Effector memory CD8-positive, alpha-beta T cell (primary cell): Measurements from ENCODE around the gene KRTAP5-3.
A peak's percentile ranks its signal among the peaks of the same experiment; 100 is the strongest.
"Not testable (repeated sequence)": the region's sequence is repeated elsewhere in the genome, so short reads cannot be mapped to it uniquely, and the experiment has no call there.

Source experiments
- ATAC-seq: fragments of 150-1000 bp; cut with Tn5 transposase; replicated peaks from 2 replicates; pipeline ENCODE4 v1.10.0; 2021; ENCODE audit warnings: mild to moderate bottlenecking, moderate library complexity
- DNase-seq, 3 experiments: peaks; one replicate each; pipeline ENCODE4 v3.0.0; 2021
- H3K27ac Mint-ChIP-seq, 2 donors: one replicate each; pipeline ENCODE4 v1.8.0; 2022; ENCODE audit warnings: mild to moderate bottlenecking in 2 of 2, mixed read lengths in 2 of 2, moderate library complexity in 2 of 2
- H3K27me3 Mint-ChIP-seq, 2 donors: one replicate each; pipeline ENCODE4 v1.8.0; 2022; ENCODE audit warnings: mixed read lengths in 2 of 2
- H3K36me3 Mint-ChIP-seq: one replicate; pipeline ENCODE4 v1.8.0; 2022; ENCODE audit warnings: mild to moderate bottlenecking, moderate library complexity, mixed read lengths; ENCODE audit not compliant: insufficient read depth
- H3K4me1 Mint-ChIP-seq, 2 donors: one replicate each; pipeline ENCODE4 v1.8.0; 2022; ENCODE audit warnings: low read depth in 2 of 2, mixed read lengths in 2 of 2
- H3K4me3 Mint-ChIP-seq, 2 donors: one replicate each; pipeline ENCODE4 v1.8.0; 2022; ENCODE audit warnings: mild to moderate bottlenecking in 2 of 2, mixed read lengths in 2 of 2, moderate library complexity in 2 of 2
- H3K9me3 Mint-ChIP-seq, 2 donors: one replicate each; pipeline ENCODE4 v1.8.0; 2022; ENCODE audit warnings: mixed read lengths in 2 of 2

Gene KRTAP5-3

DNA sequence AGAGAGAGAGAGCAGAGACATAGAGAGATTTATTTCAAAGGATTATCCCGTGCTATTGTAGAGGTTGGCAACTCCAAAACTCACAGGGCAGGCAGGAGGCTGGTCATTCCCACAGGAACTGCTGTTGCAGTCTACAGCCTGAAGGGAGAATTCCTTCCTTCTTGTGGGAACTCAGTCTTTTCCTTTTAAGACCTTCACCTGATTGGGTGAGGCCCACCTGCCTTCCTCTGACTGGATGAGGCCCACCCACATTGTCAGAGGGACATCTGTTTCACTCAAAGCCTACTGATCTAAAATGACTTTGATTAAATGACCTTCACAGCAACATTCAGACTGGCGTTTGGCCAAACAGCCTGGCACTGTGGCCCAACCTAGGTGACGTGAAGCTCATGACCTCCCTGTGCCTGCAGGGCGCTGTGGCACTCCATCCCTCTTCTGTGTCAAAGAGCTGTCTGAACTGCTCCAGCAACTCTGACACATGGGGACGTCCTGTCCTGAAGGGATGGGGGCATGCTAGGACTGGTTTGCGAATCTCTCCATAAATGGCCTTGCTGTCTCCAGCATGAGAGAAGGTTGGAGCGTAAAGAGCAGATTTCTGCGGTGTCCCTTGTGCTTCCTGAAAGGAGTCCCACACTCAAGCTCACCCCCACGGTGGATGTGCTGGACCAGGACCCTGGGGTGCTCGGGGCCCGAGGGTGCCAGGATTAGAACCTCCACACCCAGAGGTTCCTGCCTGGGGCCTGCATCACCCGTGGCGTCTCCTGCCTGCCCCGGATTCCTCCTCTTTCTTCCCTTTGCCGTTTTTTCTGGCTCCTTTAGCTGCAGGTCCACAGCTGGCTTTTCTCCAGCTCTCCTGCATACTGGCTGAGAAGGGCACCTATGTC is 42.0 kb upstream of the KRTAP5-3 start:
- Mint-ChIP-seq H3K4me3 (no peak overlapping the region), H3K27me3 (peaks cover 14 to 62% of the 10 kb centered on the region in 2 donors), H3K36me3 (peaks cover 3% of the 10 kb centered on the region), H3K9me3 (no peaks in the 10 kb centered on the region), H3K4me1 (peaks cover 0 to 2% of the 10 kb centered on the region in 2 donors), H3K27ac (no peak overlapping the region)
- no peak for DNase-seq
- ATAC-seq: no peak

DNA sequence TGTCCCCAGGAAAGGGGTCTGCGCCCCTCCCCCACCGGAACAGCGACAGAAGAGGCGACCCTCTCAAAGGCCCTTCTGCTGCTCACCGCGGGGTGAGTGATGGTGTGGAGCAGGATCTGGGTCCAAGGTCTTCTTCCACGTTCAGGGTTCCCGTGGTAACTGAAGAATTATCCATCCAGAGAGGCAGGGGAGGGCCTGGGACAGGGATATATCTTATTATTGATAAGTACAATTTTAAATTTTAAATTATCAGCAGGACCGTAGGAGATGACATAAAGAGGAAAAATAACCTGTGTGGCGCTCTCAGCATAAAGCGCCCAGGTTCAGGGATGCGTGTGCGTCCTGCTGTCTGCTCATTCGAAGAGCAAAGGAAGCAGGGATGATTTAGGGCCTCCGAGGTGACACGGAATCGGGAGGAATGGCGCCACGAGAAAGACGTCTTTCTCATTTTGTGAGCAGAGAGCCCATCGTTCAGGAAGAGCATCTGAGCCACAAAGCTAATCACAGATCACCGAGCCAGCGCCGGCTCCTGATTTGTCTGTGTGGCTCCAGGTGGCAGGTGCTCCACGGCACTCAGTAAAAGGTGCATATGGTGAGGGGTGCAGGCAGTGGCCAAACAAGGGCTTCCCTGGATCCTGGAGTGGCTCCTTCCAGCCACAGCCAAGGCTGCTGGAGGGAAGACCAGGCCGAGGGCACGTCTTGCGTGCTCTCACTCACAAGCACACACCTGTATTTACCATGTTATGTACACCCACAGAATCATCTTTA is 40.6 kb upstream of the KRTAP5-3 start:
- Mint-ChIP-seq H3K4me3 (no peak overlapping the region), H3K4me1 (peaks cover 0 to 2% of the 10 kb centered on the region in 2 donors), H3K9me3 (no peaks in the 10 kb centered on the region), H3K27me3 (peaks cover 16 to 62% of the 10 kb centered on the region in 2 donors), H3K36me3 (peaks cover 3% of the 10 kb centered on the region), H3K27ac (no peak overlapping the region)
- ATAC-seq: no peak
- DNase-seq: no peak

DNA sequence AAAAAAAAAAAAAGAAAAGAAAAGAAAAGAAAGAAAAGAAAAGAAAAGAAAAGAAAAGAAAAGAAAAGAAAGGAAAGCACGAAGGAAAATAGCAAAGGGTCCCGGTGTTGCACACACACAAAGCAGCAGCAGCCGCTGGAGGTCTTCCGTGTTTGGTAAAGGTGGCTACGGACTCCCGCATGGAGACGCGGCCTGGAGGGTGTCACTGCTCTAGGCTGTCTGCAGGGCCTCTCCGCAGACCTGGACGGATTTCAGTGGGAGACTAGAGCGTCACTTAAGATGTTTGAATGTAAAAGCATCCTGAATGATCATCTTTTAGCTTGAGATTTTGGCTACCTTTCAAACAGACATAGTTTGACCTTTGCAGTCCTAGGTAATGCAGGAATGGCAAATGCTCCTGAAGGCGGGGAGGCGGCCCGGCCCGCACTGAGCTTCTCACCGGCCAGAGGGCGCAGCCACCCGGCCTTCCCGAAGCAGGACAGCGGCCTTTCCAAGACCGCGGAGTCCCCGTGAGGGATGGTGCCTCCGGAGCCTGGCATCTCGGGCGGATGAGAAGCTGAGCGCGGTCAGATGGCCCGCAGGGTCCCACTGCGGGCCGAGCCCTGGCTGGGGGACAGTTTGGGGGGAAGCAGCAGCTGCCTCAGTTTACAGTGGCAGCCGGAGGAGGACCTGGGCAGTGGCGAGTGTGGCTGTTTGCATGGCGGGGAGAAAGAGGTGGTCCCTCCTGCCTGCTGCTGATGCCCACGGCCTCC is 39.8 kb upstream of the KRTAP5-3 start:
- H3K36me3 Mint-ChIP-seq: peaks cover 3% of the 10 kb centered on the region
- peaks cover 0 to 2% of the 10 kb centered on the region in 2 donors for H3K4me1 Mint-ChIP-seq
- no peak overlapping the region for H3K27ac Mint-ChIP-seq

DNA sequence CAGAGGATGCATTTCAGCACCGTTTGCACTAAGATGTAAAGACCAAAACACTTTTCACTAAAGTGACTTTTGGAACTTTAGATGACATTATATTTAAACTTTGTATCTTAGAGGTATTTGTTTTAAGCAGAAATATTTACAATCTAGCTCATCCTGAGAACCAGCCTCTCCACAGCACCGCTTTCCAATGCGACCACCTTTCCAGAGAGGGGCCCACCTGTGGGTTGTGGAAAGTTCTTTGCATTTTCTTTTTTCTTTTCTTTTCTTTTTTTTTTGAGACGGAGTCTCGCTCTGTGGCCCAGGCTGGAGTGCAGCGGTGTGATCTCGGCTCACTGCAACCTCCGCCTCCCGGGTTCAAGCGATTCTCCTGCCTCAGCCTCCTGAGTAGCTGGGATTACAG is 38.3 kb upstream of the KRTAP5-3 start:
- H3K4me3 Mint-ChIP-seq, H3K27ac Mint-ChIP-seq, H3K36me3 Mint-ChIP-seq, DNase-seq, H3K9me3 Mint-ChIP-seq, H3K4me1 Mint-ChIP-seq, ATAC-seq: not testable (repeated sequence)
- H3K27me3 Mint-ChIP-seq: peaks cover 14 to 68% of the 10 kb centered on the region in 2 donors

More for the DNA sequence above, 39.8 kb upstream of the KRTAP5-3 start:
- Mint-ChIP-seq H3K27me3 (peaks cover 14 to 65% of the 10 kb centered on the region in 2 donors), H3K4me3 (no peak overlapping the region), H3K9me3 (no peaks in the 10 kb centered on the region)
- ATAC-seq: no peak
- DNase-seq: no peak

DNA sequence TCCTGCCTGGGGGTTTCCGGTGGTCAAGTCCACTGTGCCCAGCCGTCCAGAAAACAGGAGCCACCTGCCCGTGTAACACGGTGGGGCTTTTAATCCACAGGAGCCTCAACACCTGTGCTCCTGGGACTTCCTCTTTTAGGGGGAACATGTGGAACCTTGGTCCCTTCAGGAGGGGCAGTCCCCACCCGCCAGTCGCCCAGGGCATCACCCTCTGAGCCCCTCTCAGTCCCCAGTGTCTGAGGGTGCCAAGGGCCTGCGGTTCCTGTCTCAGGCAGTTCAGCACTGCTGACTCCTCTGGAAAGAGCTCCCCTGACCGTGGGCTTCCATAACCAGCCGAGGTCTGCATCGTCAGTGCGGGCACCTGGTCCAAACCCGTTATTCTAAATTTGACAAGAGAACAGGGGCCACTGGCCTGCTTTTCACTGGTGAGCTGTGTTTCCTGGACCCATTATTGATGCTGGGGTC is 37.1 kb upstream of the KRTAP5-3 start:
- DNase-seq (no peak), ATAC-seq (no peak)
- Mint-ChIP-seq H3K27me3 (peaks cover 23 to 71% of the 10 kb centered on the region in 2 donors), H3K9me3 (no peaks in the 10 kb centered on the region), H3K36me3 (peaks cover 3% of the 10 kb centered on the region), H3K4me1 (no peaks in the 10 kb centered on the region), H3K27ac (no peak overlapping the region), H3K4me3 (no peak overlapping the region)

DNA sequence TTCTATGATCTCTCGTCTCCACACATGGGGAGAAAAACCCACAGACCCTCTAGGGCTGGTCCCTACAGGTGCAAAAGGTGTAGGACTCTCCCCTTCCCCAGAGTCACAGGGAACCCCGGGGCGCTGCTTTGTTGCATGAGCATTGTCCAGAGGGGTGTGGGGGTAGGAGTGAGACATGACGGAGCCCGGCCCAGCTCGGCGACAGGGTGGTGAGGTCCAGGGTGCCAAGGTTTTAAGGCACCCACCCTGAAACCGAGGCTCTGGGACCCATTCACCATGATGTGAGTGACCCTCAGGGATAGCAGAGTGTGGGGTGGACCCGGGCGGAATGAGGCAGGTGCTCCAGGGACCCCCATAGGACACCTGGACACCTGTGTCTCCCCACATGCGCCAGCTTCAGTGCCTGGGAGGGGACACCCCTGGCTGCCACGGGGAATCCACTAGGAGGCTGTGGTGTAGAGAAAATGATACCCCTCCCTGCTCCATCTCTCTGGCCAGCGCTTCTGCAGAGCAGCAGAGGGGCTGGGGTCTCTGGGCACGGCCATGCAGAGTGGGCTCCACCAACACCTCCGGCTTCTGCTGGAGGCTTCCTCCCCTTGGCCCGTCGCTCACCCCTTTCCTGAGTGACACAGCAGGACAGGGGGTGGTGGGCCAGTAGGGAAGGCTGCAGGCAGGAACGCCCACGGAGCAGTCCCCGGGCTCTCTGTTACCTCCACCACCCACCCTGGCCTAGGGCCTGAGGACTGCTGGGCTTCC is 36.5 kb upstream of the KRTAP5-3 start:
- Mint-ChIP-seq H3K36me3 (peaks cover 3% of the 10 kb centered on the region), H3K27me3 (peaks cover 26 to 77% of the 10 kb centered on the region in 2 donors), H3K27ac (no peak overlapping the region), H3K4me3 (no peak overlapping the region), H3K9me3 (no peaks in the 10 kb centered on the region), H3K4me1 (peaks cover 0 to 3% of the 10 kb centered on the region in 2 donors)
- no peak for DNase-seq
- no peak for ATAC-seq

DNA sequence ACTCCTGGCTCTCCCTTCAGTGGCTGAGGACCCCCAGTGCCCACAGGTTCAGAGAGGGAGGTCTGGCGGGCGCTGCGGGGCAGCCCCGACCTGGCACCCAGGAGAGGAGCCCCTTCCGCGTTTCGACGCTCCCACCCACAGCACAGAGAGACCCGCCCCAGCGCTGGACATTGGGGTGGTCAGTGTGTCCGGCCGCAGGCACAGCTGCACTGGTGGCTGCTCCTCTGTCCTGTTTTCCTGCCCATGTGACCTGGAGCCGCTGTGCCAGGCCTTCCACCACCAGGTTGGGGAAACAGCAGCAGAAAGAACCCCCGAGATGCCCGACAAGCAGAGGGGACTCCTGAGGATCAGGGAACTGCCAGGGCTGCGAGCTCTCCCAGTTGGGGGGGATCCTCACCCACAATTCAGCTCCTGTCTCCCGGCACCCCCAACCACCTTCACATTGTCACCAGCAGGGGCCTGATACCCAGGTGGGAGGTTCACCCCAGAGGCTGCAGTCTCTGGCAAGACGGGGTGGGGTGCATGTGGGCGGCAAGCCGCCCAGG is 35.0 kb upstream of the KRTAP5-3 start:
- peaks cover 0 to 4% of the 10 kb centered on the region in 2 donors for H3K4me1 Mint-ChIP-seq
- ATAC-seq (no peak), DNase-seq (no peak)
- H3K4me3 Mint-ChIP-seq: no peak overlapping the region
- H3K36me3 Mint-ChIP-seq: peaks cover 3% of the 10 kb centered on the region
- no peak overlapping the region for H3K27ac Mint-ChIP-seq
- peaks cover 30 to 86% of the 10 kb centered on the region in 2 donors for H3K27me3 Mint-ChIP-seq
- H3K9me3 Mint-ChIP-seq: no peaks in the 10 kb centered on the region

DNA sequence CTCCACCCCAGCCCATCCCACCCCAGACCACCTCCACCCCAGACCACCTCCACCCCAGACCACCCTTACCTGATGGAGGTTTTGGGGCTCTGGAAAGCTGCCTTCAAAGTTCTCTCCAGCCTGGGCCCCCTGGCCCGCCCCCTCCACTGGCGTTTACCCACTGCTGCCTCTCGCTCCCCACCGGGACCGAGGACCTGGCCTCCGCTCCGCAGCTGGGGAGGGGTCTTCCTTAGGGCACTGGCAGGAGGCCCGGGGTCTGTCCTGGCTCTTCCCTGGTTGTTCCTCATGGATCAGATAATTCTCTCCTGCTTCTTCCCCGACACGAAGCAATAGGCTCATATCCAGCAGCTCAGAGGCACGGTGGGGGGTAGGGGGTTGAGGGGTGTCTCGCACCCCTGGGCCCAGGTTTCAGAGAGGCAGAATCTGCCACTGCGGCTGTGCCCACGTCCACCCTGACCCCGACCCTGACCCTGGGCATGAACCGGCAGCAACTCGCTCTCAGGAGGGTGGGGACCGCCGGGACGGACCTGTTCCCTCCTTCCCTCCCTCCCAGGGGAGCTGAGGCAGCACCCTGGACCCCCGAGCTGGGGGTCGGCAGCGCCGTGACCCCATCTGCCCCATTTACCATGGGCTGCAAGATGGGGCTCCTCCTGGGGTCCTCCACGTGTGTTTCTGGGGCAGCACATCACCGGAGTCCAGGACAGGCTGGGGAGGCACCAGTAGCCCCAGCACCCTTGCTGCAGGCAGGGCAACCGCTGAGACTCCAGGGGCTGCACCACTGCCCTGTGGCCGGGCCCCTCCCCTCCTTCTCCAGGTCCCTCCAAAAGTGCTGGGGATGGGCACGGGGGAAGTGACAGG is 34.3 kb upstream of the KRTAP5-3 start:
- peaks cover under 1% of the 10 kb centered on the region for H3K36me3 Mint-ChIP-seq
- DNase-seq: no peak
- H3K4me1 Mint-ChIP-seq: peaks cover 0 to 4% of the 10 kb centered on the region in 2 donors
- no peak overlapping the region for H3K27ac Mint-ChIP-seq
- peaks cover 30 to 81% of the 10 kb centered on the region in 2 donors for H3K27me3 Mint-ChIP-seq
- no peak for ATAC-seq
- no peak overlapping the region for H3K4me3 Mint-ChIP-seq
- H3K9me3 Mint-ChIP-seq: no peaks in the 10 kb centered on the region

DNA sequence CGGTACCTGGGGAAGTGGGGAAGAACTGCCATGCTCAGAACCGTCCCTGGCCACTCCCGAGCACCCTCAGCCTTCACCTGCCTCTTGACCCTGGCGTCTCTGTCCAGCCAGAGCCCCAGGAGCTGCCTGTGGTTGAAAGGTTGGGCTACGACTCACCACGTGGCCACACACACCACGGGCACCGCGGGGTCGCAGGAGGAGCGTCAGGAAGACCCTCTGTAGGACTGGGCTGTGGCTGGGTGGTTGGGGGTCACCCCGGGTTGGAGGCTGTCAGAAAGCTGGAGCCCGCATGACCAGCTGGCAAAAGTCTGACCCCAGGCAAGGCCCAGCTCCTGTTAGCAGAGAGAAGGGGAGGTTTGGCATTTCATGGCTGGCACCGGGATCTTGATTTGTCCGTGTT is 32.8 kb upstream of the KRTAP5-3 start:
- peaks cover 36 to 82% of the 10 kb centered on the region in 2 donors for H3K27me3 Mint-ChIP-seq
- ATAC-seq (no peak), DNase-seq (no peak)
- no peaks in the 10 kb centered on the region for H3K36me3 Mint-ChIP-seq
- peaks cover 0 to 4% of the 10 kb centered on the region in 2 donors for H3K4me1 Mint-ChIP-seq
- H3K4me3 Mint-ChIP-seq: no peak overlapping the region
- H3K9me3 Mint-ChIP-seq: no peaks in the 10 kb centered on the region
- H3K27ac Mint-ChIP-seq: no peak overlapping the region

DNA sequence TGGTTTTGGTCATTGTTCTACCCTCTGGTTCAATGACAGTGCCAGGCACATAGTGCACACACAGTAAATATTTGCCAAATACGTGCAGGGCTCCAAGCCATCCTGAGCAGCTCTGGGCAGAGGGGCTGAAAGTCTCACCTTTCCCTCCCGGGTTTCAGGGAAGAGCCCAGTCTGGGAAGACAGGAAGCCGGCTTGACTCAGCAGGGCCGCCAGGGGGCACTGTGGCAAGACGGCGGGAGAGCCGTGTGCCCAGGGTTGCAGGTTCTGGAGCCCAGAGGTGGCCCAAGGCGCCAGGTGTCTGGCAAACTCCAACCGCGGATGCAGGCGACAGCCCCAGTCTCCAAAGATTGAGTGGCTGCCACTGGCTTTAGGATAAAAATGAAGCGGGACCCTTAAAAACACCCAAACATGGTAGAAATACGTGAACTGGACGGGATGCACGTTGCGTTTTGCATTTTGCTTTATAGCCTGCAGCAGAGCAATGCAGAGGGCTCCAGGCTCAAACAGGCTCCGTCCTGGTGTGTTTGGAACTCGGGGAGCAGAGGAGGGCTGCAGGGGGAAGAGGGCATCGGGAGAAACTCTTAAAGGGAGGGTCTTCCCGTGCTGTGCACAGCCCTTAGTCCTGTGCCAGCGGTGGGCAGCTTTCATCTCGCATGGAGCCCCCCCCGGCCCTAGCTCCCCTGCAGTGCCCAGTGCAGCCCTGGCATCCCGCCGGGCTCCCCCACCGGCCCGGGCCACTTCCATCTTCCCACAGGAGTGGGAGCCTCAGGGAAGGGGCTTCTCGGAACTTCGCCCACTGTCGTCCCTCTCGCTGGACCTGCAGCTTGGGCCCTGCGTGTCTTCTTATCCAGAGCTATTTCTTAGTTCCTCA is 32.0 kb upstream of the KRTAP5-3 start:
- H3K4me1 Mint-ChIP-seq: peaks cover 0 to 4% of the 10 kb centered on the region in 2 donors
- DNase-seq (peak in 2 of 3 experiments; percentile 25 to 30), ATAC-seq (peak; percentile 41)
- H3K36me3 Mint-ChIP-seq: no peaks in the 10 kb centered on the region
- H3K4me3 Mint-ChIP-seq: no peak overlapping the region
- no peaks in the 10 kb centered on the region for H3K9me3 Mint-ChIP-seq
- no peak overlapping the region for H3K27ac Mint-ChIP-seq
- H3K27me3 Mint-ChIP-seq: peaks cover 44 to 84% of the 10 kb centered on the region in 2 donors

DNA sequence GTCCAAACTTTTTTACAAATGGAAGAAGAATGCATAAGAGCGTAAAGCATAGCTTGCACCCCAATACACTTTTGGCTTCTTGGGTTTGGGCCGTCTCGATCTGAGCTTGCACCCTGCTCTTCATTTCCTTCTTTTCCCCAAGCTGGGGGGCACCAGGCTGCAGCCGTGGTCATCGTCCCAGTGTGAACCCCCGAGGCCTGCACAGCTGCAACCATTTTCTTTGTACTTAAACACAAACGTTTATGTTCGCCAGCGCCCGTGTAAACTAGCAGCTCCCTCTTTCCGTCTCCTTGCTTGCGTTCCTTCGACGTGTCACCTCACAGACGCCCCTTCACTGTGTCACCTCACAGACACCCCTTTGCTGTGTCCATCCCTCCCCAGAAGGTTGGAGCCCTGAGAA is 31.4 kb upstream of the KRTAP5-3 start:
- Mint-ChIP-seq H3K27ac (no peak overlapping the region), H3K27me3 (peaks cover 40 to 84% of the 10 kb centered on the region in 2 donors), H3K36me3 (no peaks in the 10 kb centered on the region), H3K4me3 (no peak overlapping the region), H3K4me1 (peaks cover 0 to 4% of the 10 kb centered on the region in 2 donors), H3K9me3 (no peaks in the 10 kb centered on the region)
- no peak for DNase-seq
- no peak for ATAC-seq
